HepG2 (cell line): ENCODE data around the gene ZSWIM5. TPM values are rescaled to one million over a fixed set of nuclear protein-coding genes. Genes with fewer than 3 reads are reported as not detected.

Source experiments
- ATAC-seq: fragments of 200-7000 bp; cut with Tn5 transposase; 3 replicates; pipeline ENCODE4 v1.9.1; 2020; ENCODE audit warnings: mild to moderate bottlenecking, moderate library complexity
- BruUV-seq: library from RNA; stranded (reverse); fragments of 400-500 nt; replicated peaks from 2 replicates; lab custom pipeline; 2021; lab: Mats Ljungman, UMichigan
- CTCF ChIA-PET: fragments of 300-600 bp; formaldehyde crosslinking; extraction: SDS; loops from one replicate; lab custom pipeline; 2021; ENCODE audit warnings: low total read pairs, inconsistent platforms, low intra/inter-chr PET ratio; lab: Yijun Ruan, JAX
- POLR2A ChIA-PET: fragments of 350-600 bp; sonication (Branson Sonifier 250); formaldehyde crosslinking; loops from one replicate; lab custom pipeline; 2020; ENCODE audit warnings: antibody characterized with exemption, inconsistent platforms; lab: Yijun Ruan, JAX
- DNase-seq: peaks from one replicate; pipeline ENCODE4 v3.0.0-alpha.2; 2015; ENCODE audit warnings: low spot score
- FAIRE-seq: peaks from 3 replicates; lab custom pipeline; 2011; peaks lifted over from hg19 to GRCh38; lab: Jason Lieb, UNC
- H2AFZ ChIP-seq: one replicate; pipeline ENCODE4 v1.6.1; 2011; ENCODE audit warnings: low read length, inconsistent platforms
- H3K27ac ChIP-seq: fragments of 300-600 bp; 3 replicates; pipeline ENCODE4 v1.8.0; 2011; ENCODE audit warnings: mixed run types, mild to moderate bottlenecking, mixed read lengths, low read length, inconsistent platforms; ENCODE audit not compliant: insufficient read depth; ENCODE audit errors: extremely low read length
- H3K27me3 ChIP-seq, 2 experiments: fragments of 200-600 bp in 1 of 2; 2 replicates in 1 of 2; 3 replicates in 1 of 2; pipeline versions ENCODE4 v1.6.0 to v1.8.0; 2011; ENCODE audit warnings: low read length in 2 of 2, mild to moderate bottlenecking in 2 of 2, moderate library complexity in 2 of 2, inconsistent platforms in 1 of 2; ENCODE audit not compliant: insufficient read depth in 2 of 2, control insufficient read depth in 1 of 2
- H3K36me3 ChIP-seq, 2 experiments: fragments of 200-600 bp in 1 of 2; replicated peaks in 1 of 2; 2 replicates in 1 of 2; 3 replicates in 1 of 2; pipeline versions ENCODE4 v1.5.1 to v1.8.0; 2011; ENCODE audit warnings: low read length in 2 of 2, inconsistent platforms in 1 of 2; ENCODE audit not compliant: insufficient read depth in 2 of 2, control insufficient read depth in 1 of 2
- H3K4me1 ChIP-seq: 2 replicates; pipeline ENCODE4 v1.5.1; 2012; ENCODE audit warnings: low read length, inconsistent platforms; ENCODE audit not compliant: insufficient read depth
- H3K4me2 ChIP-seq: 2 replicates; pipeline ENCODE4 v1.6.0; 2011; ENCODE audit warnings: low read depth, low read length, inconsistent platforms
- H3K4me3 ChIP-seq, 3 experiments: fragments of 200-600 bp in 1 of 3; sonication (generic), shearing (Covaris generic) in 1 of 3; replicated peaks in 1 of 3; 2 replicates each; pipeline ENCODE4 v1.5.1; 2011 to 2016; ENCODE audit warnings: low read length in 3 of 3, inconsistent platforms in 2 of 3, low read depth in 2 of 3, mild to moderate bottlenecking in 2 of 3, control low read depth in 1 of 3, mixed read lengths in 1 of 3; ENCODE audit not compliant: insufficient read depth in 1 of 3
- H3K79me2 ChIP-seq: one replicate; pipeline ENCODE4 v1.6.1; 2011; ENCODE audit warnings: low read length, inconsistent platforms; ENCODE audit not compliant: insufficient read depth
- H3K9ac ChIP-seq: 2 replicates; pipeline ENCODE4 v1.6.0; 2011; ENCODE audit warnings: mild to moderate bottlenecking, low read depth, low read length, inconsistent platforms; ENCODE audit not compliant: insufficient read depth
- H3K9me3 ChIP-seq: 2 replicates; pipeline ENCODE4 v1.5.1; 2012; ENCODE audit warnings: mild to moderate bottlenecking, low read length
- H4K20me1 ChIP-seq: 2 replicates; pipeline ENCODE4 v1.6.0; 2011; ENCODE audit warnings: inconsistent platforms, mild to moderate bottlenecking, low read length, moderate library complexity; ENCODE audit not compliant: insufficient read depth
- ARID5B ChIP-seq: IDR thresholded peaks from 2 replicates; pipeline ENCODE4 v1.4.0; 2020; ENCODE audit warnings: mild to moderate bottlenecking, missing genetic modification reagents
- ARNT2 ChIP-seq: sonication (generic); formaldehyde crosslinking; IDR thresholded peaks from 2 replicates; pipeline ENCODE4 v1.8.0; 2022; ENCODE audit warnings: mild to moderate bottlenecking, low read depth, missing genetic modification reagents, moderate library complexity
- ARNTL ChIP-seq: sonication (generic); formaldehyde crosslinking; IDR thresholded peaks from 2 replicates; pipeline ENCODE4 v1.4.0; 2020; ENCODE audit warnings: mild to moderate bottlenecking, missing genetic modification reagents
- CREBL2 ChIP-seq: sonication (generic); formaldehyde crosslinking; IDR thresholded peaks from 2 replicates; pipeline ENCODE4 v1.8.1; 2023; ENCODE audit warnings: missing genetic modification reagents, mild to moderate bottlenecking, borderline replicate concordance
- GABPB1 ChIP-seq: IDR thresholded peaks from 2 replicates; pipeline ENCODE4 v1.6.1; 2016; ENCODE audit warnings: mild to moderate bottlenecking, missing genetic modification reagents, moderate library complexity, missing compliant biosample characterization
- KDM6A ChIP-seq: IDR thresholded peaks from 2 replicates; pipeline ENCODE4 v1.6.1; 2016; ENCODE audit warnings: low read depth
- NR2F6 ChIP-seq, 2 experiments: IDR thresholded peaks; 2 replicates each; pipeline ENCODE4 v1.6.1; 2016; ENCODE audit warnings: antibody characterized with exemption in 1 of 2, mild to moderate bottlenecking in 1 of 2
- PHF20 ChIP-seq: sonication (generic); formaldehyde crosslinking; IDR thresholded peaks from 2 replicates; pipeline ENCODE4 v1.5.0; 2020; ENCODE audit warnings: mild to moderate bottlenecking, missing genetic modification reagents
- RERE ChIP-seq: IDR thresholded peaks from 2 replicates; pipeline ENCODE4 v1.6.1; 2016; ENCODE audit warnings: low read depth, missing genetic modification reagents, missing compliant biosample characterization
- ZFY ChIP-seq: sonication (generic); formaldehyde crosslinking; IDR thresholded peaks from 2 replicates; pipeline ENCODE4 v1.4.0; 2020; ENCODE audit warnings: missing genetic modification reagents
- ZNF225 ChIP-seq: sonication (generic); formaldehyde crosslinking; IDR thresholded peaks from 2 replicates; pipeline ENCODE4 v1.4.0; 2020; ENCODE audit warnings: mild to moderate bottlenecking, missing genetic modification reagents
- ZNF253 ChIP-seq: sonication (generic); formaldehyde crosslinking; IDR thresholded peaks from 2 replicates; pipeline ENCODE4 v1.8.0; 2022; ENCODE audit warnings: mild to moderate bottlenecking, missing genetic modification reagents, borderline replicate concordance
- ZNF367 ChIP-seq: sonication (generic); formaldehyde crosslinking; IDR thresholded peaks from 2 replicates; pipeline ENCODE4 v1.4.0; 2020; ENCODE audit warnings: missing genetic modification reagents, borderline replicate concordance
- ZNF557 ChIP-seq: sonication (generic); formaldehyde crosslinking; IDR thresholded peaks from 2 replicates; pipeline ENCODE4 v1.4.0; 2020; ENCODE audit warnings: missing genetic modification reagents
- ZNF703 ChIP-seq: sonication (generic); formaldehyde crosslinking; IDR thresholded peaks from 2 replicates; pipeline ENCODE4 v1.5.1; 2020; ENCODE audit warnings: missing genetic modification reagents, mild to moderate bottlenecking, moderate library complexity, borderline replicate concordance
- ZNF788 ChIP-seq: sonication (generic); formaldehyde crosslinking; IDR thresholded peaks from 2 replicates; pipeline ENCODE4 v1.5.0; 2020; ENCODE audit warnings: mild to moderate bottlenecking, missing genetic modification reagents, borderline replicate concordance
- ZNF83 ChIP-seq: sonication (generic); formaldehyde crosslinking; IDR thresholded peaks from 2 replicates; pipeline ENCODE4 v1.4.0; 2020; ENCODE audit warnings: missing genetic modification reagents, mild to moderate bottlenecking, borderline replicate concordance
- WGBS: methylation state at CpG from one replicate; pipeline ENCODE4 v1.1.6; 2017; ENCODE audit warnings: low lambda C conversion rate; 5-methylcytosine and 5-hydroxymethylcytosine counted together
- in situ Hi-C: cut with HindIII; loops from 2 replicates; pipeline ENCODE4 v1.10.0; 2017; ENCODE audit warnings: low pct_unique_long_range_greater_than_20kb; ENCODE audit not compliant: extremely low pct_ligation_motif_present
- intact Hi-C: fragments of 100-400 bp; cut with micrococcal nuclease; formaldehyde crosslinking; loops from one replicate; pipeline ENCODE4 v1.10.0; 2022; ENCODE audit not compliant: unreplicated experiment
- polyA plus RNA-seq, 8 experiments: library from polyadenylated mRNA; depleted of rRNA in 3 of 8; stranded (reverse) in 7 of 8; unstranded in 1 of 8; fragments of >200 nt; fragmentation: Illumina TruSeq in 4 of 8; extraction: Trizol in 4 of 8; gene quantifications; 2 replicates each; pipeline versions ENCODE4 v1.2.1 to v1.2.3, GENCODE V29; 2011 to 2016; ENCODE audit warnings: low read depth in 4 of 8, missing spikeins in 1 of 8, mixed read lengths in 1 of 8; ENCODE audit not compliant: insufficient read depth in 1 of 8
- total RNA-seq, 5 experiments: library from RNA; depleted of rRNA; stranded (reverse); fragments of >200 nt; fragmentation: Illumina TruSeq; extraction: Trizol; gene quantifications; 2 replicates each; pipeline ENCODE4 v1.2.3, GENCODE V29; 2016; ENCODE audit warnings: low read depth in 1 of 5

The ZSWIM5 gene
- total and polyA plus RNA-seq, 2 of the 13 experiments (the other 11 are each of a cell fraction or from before 2014, with no cell fraction given): 11.0 to 20.6 TPM

GRCh38 chr1:45122724-45123123 is 83.7 kb downstream of the ZSWIM5 start:
- Histone ChIP-seq H2AFZ (no peak overlapping the region), H3K4me1 (peaks cover 55% of the 10 kb centered on the region), H3K27ac (no peak overlapping the region), H3K36me3 (no peaks in the 10 kb centered on the region), H3K9me3 (no peaks in the 10 kb centered on the region), H3K4me3 (no peak overlapping the region), H3K27me3 (no peaks in the 10 kb centered on the region), H4K20me1 (no peaks in the 10 kb centered on the region), H3K9ac (no peak overlapping the region), H3K4me2 (no peak overlapping the region), H3K79me2 (peaks cover 57% of the 10 kb centered on the region)
- DNase-seq (no peak), ATAC-seq (no peak), FAIRE-seq (no peak)
- ChIA-PET CTCF (no interaction called here), POLR2A (no interaction called here)
- in situ Hi-C loops: no loop called here
- 88% methylated on average over 1 of the region's 1 CpG for WGBS
- no TSS peak for BruUV-seq
- intact Hi-C loops: no loop called here
- TF ChIP-seq ZFY (no peak), ZNF253 (no peak), NR2F6 (IDR thresholded peaks at IDR 0.05) (no peak), NR2F6 (CRISPR knock-in tag; IDR thresholded peaks at IDR 0.05) (no peak), ARNT2 (CRISPR knock-in tag) (no peak), ZNF83 (CRISPR knock-in tag) (no peak), GABPB1 (CRISPR knock-in tag) (no peak), ZNF225 (CRISPR knock-in tag) (no peak), ZNF557 (CRISPR knock-in tag) (no peak), PHF20 (no peak), KDM6A (no peak), RERE (CRISPR knock-in tag) (no peak), ZNF367 (CRISPR knock-in tag) (no peak), ARNTL (no peak), ZNF788 (CRISPR knock-in tag) (no peak), ARID5B (CRISPR knock-in tag) (no peak), CREBL2 (no peak), ZNF703 (CRISPR knock-in tag) (no peak)
